Transverse colon (tissue), 4 donors: ENCODE measurements around the gene ABCA7.

Source experiments
- CTCF ChIP-seq, 5 experiments: fragments of 200-600 bp in 3 of 5; fragments of 450-650 bp in 2 of 5; sonication (generic) in 3 of 5; IDR thresholded peaks; 1 replicate in 2 of 5; 2 replicates in 3 of 5; pipeline ENCODE4 v1.5.1; 2016 to 2017; ENCODE audit warnings: antibody characterized with exemption in 5 of 5, inconsistent platforms in 3 of 5, mild to moderate bottlenecking in 2 of 5, moderate library complexity in 1 of 5
- EP300 ChIP-seq: sonication (generic); formaldehyde crosslinking; IDR thresholded peaks from one replicate; pipeline ENCODE4 v1.6.1; 2017; ENCODE audit warnings: antibody characterized with exemption, low read depth
- POLR2A ChIP-seq: fragments of 450-650 bp; IDR thresholded peaks from one replicate; pipeline ENCODE4 v1.6.1; 2016; ENCODE audit warnings: antibody characterized with exemption, mild to moderate bottlenecking, moderate library complexity
- POLR2AphosphoS5 ChIP-seq, 3 donors: sonication (generic); formaldehyde crosslinking; IDR thresholded peaks; one replicate each; pipeline ENCODE4 v1.6.1; 2016; ENCODE audit warnings: antibody characterized with exemption in 3 of 3

- no peak for TF ChIP-seq CTCF (IDR thresholded peaks at IDR 0.05)
- no peak for TF ChIP-seq POLR2AphosphoS5 (IDR thresholded peaks at IDR 0.05)
- peak; percentile 3 for TF ChIP-seq POLR2A
- TF ChIP-seq EP300: no peak
Measured at GRCh38 chr19:1085676-1086442, 46.0 kb downstream of the ABCA7 start.
